ENCODE measurements around the gene TBCB.

The TBCB gene

DNA sequence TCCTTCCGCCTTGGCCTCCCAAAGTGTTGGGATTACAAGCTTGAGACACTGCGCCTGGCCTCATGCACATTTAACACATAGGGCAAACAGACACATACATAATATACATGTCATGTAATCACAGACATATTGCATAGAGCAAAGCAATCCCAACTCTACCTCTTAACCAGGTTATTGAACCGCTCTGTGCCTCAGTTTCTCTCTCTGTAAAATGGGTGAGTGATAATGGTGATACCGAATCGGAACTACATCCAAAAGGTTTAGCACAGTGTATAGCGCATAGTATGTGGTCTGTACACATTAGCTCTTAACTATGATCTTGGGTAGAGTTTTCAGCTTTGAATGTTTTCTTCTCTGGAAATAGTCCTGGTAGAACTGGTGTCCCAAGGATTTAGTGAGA is 29.4 kb downstream of the TBCB start:
- ChIA-PET POLR2A (interaction anchor here (0.8 kb wide), 1 partner anchor 30 kb away, joined by 7 read pairs; no protein-coding TSS in a partner anchor), CTCF (interaction anchor here (1.5 kb wide), 1 partner anchor 17 kb away, joined by 11 read pairs; no protein-coding TSS in a partner anchor)

DNA sequence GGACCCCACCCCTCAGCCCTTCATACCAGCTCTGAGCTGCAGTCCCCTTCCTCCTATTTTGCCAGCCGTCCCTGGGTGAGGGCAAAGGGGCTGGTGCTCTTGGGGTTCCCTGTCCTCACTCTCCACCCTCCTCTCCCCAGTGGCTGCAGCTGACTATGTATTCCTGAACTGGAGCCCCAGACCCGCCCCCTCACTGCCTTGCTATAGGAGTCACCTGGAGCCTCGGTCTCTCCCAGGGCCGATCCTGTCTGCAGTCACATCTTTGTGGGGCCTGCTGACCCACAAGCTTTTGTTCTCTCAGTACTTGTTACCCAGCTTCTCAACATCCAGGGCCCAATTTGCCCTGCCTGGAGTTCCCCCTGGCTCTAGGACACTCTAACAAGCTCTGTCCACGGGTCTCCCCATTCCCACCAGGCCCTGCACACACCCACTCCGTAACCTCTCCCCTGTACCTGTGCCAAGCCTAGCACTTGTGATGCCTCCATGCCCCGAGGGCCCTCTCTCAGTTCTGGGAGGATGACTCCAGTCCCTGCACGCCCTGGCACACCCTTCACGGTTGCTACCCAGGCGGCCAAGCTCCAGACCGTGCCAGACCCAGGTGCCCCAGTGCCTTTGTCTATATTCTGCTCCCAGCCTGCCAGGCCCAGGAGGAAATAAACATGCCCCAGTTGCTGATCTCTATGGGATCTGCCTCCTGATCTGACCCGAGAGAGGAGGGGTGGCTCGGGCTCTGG is 34.6 kb downstream of the TBCB start:
- Histone ChIP-seq H3K4me3 (ENCODE audit: low read depth, low read length) (no peak overlapping the region), H3K36me3 (ENCODE audit: control insufficient read depth in 2 of 2, insufficient read depth in 1 of 2, low read length in 2 of 2) (peaks cover 73 to 82% of the 10 kb centered on the region in 2 experiments), H3K4me1 (ENCODE audit: control insufficient read depth, insufficient read depth, low read length) (no peaks in the 10 kb centered on the region), H3K27ac (ENCODE audit: extremely low read depth, low read depth, low read length) (no peak overlapping the region), H3K9me3 (ENCODE audit: control insufficient read depth, insufficient read depth, low read depth, low read length) (no peaks in the 10 kb centered on the region)
- ChIA-PET CTCF (interaction anchor here (0.6 to 1.1 kb wide), 2 partner anchors 129 to 219 kb away, joined by 3 read pairs; no protein-coding TSS in a partner anchor), POLR2A (no interaction called here)
- TF ChIP-seq ZNF530 (tag by site-specific recombination; IDR thresholded peaks at IDR 0.05; ENCODE audit: low read depth), result no peak
- TF ChIP-seq ZNF623 (tag by site-specific recombination; IDR thresholded peaks at IDR 0.05), result peak; percentile 67
- TF ChIP-seq ZFP3 (tag by site-specific recombination; IDR thresholded peaks at IDR 0.05; ENCODE audit: low read depth), result no peak
- TF ChIP-seq, protein P1, sequence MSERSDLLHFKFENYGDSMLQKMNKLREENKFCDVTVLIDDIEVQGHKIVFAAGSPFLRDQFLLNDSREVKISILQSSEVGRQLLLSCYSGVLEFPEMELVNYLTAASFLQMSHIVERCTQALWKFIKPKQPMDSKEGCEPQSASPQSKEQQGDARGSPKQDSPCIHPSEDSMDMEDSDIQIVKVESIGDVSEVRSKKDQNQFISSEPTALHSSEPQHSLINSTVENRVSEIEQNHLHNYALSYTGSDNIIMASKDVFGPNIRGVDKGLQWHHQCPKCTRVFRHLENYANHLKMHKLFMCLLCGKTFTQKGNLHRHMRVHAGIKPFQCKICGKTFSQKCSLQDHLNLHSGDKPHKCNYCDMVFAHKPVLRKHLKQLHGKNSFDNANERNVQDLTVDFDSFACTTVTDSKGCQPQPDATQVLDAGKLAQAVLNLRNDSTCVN (tag by site-specific recombination; optimal IDR thresholded peaks at IDR 0.05), result peak; percentile 12
- TF ChIP-seq, protein P2, sequence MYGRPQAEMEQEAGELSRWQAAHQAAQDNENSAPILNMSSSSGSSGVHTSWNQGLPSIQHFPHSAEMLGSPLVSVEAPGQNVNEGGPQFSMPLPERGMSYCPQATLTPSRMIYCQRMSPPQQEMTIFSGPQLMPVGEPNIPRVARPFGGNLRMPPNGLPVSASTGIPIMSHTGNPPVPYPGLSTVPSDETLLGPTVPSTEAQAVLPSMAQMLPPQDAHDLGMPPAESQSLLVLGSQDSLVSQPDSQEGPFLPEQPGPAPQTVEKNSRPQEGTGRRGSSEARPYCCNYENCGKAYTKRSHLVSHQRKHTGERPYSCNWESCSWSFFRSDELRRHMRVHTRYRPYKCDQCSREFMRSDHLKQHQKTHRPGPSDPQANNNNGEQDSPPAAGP (tag by site-specific recombination; IDR thresholded peaks at IDR 0.05), result peak; percentile 31; the same call in 1 of the 2 replicates
- TF ChIP-seq ZNF214 (tag by site-specific recombination; IDR thresholded peaks at IDR 0.05; ENCODE audit: borderline replicate concordance), result no peak
- TF ChIP-seq KLF1 (tag by site-specific recombination; IDR thresholded peaks at IDR 0.05), result peak; percentile 76

More for the DNA sequence above, 29.4 kb downstream of the TBCB start:
- Histone ChIP-seq H3K9me3 (ENCODE audit: control insufficient read depth, insufficient read depth, low read depth, low read length) (no peaks in the 10 kb centered on the region), H3K36me3 (ENCODE audit: control insufficient read depth in 2 of 2, insufficient read depth in 1 of 2, low read length in 2 of 2) (peaks cover 70 to 72% of the 10 kb centered on the region in 2 experiments), H3K4me1 (ENCODE audit: control insufficient read depth, insufficient read depth, low read length) (peaks cover 6% of the 10 kb centered on the region), H3K27ac (ENCODE audit: extremely low read depth, low read depth, low read length) (no peak overlapping the region), H3K4me3 (ENCODE audit: low read depth, low read length) (no peak overlapping the region)
- TF ChIP-seq KLF9 (tag by site-specific recombination; IDR thresholded peaks at IDR 0.05; ENCODE audit: low read depth) (no peak), ZNF223 (tag by site-specific recombination; IDR thresholded peaks at IDR 0.05) (no peak), YY2 (tag by site-specific recombination; IDR thresholded peaks at IDR 0.05) (no peak), WT1 (tag by site-specific recombination; IDR thresholded peaks at IDR 0.05) (no peak), ZBTB21 (tag by site-specific recombination; IDR thresholded peaks at IDR 0.05) (no peak), ZNF530 (tag by site-specific recombination; IDR thresholded peaks at IDR 0.05; ENCODE audit: low read depth) (no peak)

DNA sequence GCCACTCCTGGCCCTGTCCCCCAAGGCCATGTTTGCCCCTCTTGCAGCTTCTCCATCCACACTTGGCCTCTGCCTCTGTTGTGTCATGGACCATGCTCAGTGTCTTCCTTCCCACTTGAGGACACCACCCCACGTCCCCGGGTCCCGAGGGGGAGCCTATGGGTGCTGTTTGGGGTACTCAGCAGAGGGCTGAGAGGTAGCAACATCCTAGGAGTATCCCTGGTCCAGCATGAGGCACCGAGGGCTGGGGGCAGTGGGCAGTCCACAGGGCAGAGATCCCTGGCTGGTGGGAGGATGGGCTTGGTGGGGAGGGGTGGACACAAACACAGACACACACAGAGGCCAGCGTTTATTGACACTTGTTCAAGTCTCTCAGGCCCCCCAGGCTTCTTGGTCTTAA is 35.3 kb downstream of the TBCB start:
- CTCF ChIA-PET, result interaction anchor here (0.5 to 1.1 kb wide), 2 partner anchors 94 to 219 kb away, joined by 3 read pairs; no protein-coding TSS in a partner anchor
- no peak for TF ChIP-seq GLI2 (tag by site-specific recombination; IDR thresholded peaks at IDR 0.05; ENCODE audit: borderline replicate concordance, low read depth)
- no peak for TF ChIP-seq ZNF585B (tag by site-specific recombination; IDR thresholded peaks at IDR 0.05)
- no peak for TF ChIP-seq ZNF214 (tag by site-specific recombination; IDR thresholded peaks at IDR 0.05; ENCODE audit: borderline replicate concordance)
- no peak for TF ChIP-seq ZBTB1 (tag by site-specific recombination; IDR thresholded peaks at IDR 0.05)
- TF ChIP-seq, protein P3, sequence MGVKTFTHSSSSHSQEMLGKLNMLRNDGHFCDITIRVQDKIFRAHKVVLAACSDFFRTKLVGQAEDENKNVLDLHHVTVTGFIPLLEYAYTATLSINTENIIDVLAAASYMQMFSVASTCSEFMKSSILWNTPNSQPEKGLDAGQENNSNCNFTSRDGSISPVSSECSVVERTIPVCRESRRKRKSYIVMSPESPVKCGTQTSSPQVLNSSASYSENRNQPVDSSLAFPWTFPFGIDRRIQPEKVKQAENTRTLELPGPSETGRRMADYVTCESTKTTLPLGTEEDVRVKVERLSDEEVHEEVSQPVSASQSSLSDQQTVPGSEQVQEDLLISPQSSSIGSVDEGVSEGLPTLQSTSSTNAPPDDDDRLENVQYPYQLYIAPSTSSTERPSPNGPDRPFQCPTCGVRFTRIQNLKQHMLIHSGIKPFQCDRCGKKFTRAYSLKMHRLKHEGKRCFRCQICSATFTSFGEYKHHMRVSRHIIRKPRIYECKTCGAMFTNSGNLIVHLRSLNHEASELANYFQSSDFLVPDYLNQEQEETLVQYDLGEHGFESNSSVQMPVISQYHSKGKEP (tag by site-specific recombination; IDR thresholded peaks at IDR 0.05), result no peak
- no peak for TF ChIP-seq ZNF211 (tag by site-specific recombination; IDR thresholded peaks at IDR 0.05; ENCODE audit: low read depth)
- no peak for TF ChIP-seq ZFHX2 (tag by site-specific recombination; conservative IDR thresholded peaks at IDR 0.05)
- no peak for TF ChIP-seq ZFP37 (tag by site-specific recombination; IDR thresholded peaks at IDR 0.05)
- TF ChIP-seq ZNF624 (tag by site-specific recombination; IDR thresholded peaks at IDR 0.05), result no peak
- POLR2A ChIA-PET, result interaction anchor here (1.1 to 1.3 kb wide), 4 partner anchors 11 to 36 kb away, joined by 3 to 4 read pairs (median 3); partner anchors contain the start of genes POLR2I and TBCB
- H3K36me3 ChIP-seq (ENCODE audit: control insufficient read depth in 2 of 2, insufficient read depth in 1 of 2, low read length in 2 of 2), result peaks cover 65 to 75% of the 10 kb centered on the region in 2 experiments
- H3K4me1 ChIP-seq (ENCODE audit: control insufficient read depth, insufficient read depth, low read length), result peaks cover 4% of the 10 kb centered on the region; the same call in 1 of the 2 replicates
- H3K9me3 ChIP-seq (ENCODE audit: control insufficient read depth, insufficient read depth, low read depth, low read length), result no peaks in the 10 kb centered on the region
- peak overlapping the region; percentile 17; the same call in 1 of the 2 replicates for H3K27ac ChIP-seq (ENCODE audit: extremely low read depth, low read depth, low read length)
- H3K4me3 ChIP-seq (ENCODE audit: low read depth, low read length), result no peak overlapping the region

All from HEK293 (cell line).